ENCODE results near the gene KRT15.

GRCh38 chr17:41547378-41547841, 28.7 kb upstream of the KRT15 start:
- no peak for TF ChIP-seq CTCF (IDR thresholded peaks at IDR 0.05; ENCODE audit: low read depth, low read length, missing input control)
- TF ChIP-seq TAF1 (conservative IDR thresholded peaks at IDR 0.05), result no peak
- no peak for TF ChIP-seq RAD21 (IDR thresholded peaks at IDR 0.05)
- TF ChIP-seq EGR1 (IDR thresholded peaks at IDR 0.05; ENCODE audit: low read depth in 2 of 2), result no peak
- TF ChIP-seq GABPA (IDR thresholded peaks at IDR 0.05 in 1 of 2, conservative IDR thresholded peaks at IDR 0.05 in 1 of 2), result no peak
